ENCODE data around the gene PNISR.

DNA sequence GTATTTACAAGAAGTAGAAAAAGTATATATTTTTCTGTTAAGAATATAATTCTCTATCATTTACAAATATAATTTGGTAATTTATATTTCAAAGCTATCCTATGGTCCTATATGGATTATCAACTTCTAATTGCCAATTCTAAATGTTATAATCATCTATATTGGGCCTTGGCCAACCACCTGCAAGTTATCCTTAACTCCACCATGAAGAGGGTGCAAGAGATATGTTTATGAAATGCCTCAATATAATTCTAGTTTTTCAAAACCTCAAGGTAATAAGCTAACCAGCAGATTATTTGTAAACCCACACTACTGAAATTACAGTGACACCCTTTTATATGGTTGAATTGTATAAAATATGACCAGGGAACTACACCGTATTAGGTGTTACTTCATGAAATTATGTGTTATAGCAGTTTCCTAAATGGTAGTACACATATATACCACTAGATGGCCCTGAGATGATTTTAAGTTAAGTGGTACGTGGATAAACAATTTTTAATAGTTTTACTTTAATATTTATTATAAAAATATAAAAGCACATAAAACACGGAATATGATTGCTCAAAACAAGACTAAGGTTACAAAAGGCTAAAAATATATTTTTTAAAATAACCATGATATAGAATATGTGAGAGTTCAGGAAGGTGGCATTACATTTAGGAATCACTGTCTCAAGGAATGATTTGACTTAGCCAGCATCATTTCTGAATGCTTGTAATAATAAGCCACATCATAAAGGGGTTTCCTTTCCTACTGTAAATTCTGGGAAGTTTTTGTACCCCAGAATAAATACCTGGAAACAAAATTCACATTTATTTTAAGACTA is 9.8 kb upstream of the PNISR start:
- TF ChIP-seq, protein P1, sequence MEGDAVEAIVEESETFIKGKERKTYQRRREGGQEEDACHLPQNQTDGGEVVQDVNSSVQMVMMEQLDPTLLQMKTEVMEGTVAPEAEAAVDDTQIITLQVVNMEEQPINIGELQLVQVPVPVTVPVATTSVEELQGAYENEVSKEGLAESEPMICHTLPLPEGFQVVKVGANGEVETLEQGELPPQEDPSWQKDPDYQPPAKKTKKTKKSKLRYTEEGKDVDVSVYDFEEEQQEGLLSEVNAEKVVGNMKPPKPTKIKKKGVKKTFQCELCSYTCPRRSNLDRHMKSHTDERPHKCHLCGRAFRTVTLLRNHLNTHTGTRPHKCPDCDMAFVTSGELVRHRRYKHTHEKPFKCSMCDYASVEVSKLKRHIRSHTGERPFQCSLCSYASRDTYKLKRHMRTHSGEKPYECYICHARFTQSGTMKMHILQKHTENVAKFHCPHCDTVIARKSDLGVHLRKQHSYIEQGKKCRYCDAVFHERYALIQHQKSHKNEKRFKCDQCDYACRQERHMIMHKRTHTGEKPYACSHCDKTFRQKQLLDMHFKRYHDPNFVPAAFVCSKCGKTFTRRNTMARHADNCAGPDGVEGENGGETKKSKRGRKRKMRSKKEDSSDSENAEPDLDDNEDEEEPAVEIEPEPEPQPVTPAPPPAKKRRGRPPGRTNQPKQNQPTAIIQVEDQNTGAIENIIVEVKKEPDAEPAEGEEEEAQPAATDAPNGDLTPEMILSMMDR (IDR thresholded peaks at IDR 0.05) = peak; percentile 52 to 70 (median 58)
- no peak for TF ChIP-seq POLR2A (IDR thresholded peaks at IDR 0.05)

All from Peyer's patch (tissue), 4 donors.